ENCODE data around the gene DPAGT1. TPM values are rescaled to one million over a fixed set of nuclear protein-coding genes. Genes with fewer than 3 reads are reported as not detected.

DPAGT1 gene
- total RNA-seq, 2 experiments from 2014 or later = 43.2 to 56.1 TPM

GRCh38 chr11:119099711-119100110, 1.9 kb downstream of the DPAGT1 start:
- peak overlapping the region; percentile 40 for H3K27ac Mint-ChIP-seq
- ATAC-seq (ENCODE audit: low read depth) = no peak
- H3K4me3 Mint-ChIP-seq = peak overlapping the region; percentile 95
- H3K4me1 Mint-ChIP-seq = peaks cover 32% of the 10 kb centered on the region
- POLR2A ChIA-PET = interaction anchor here (0.7 to 1.2 kb wide), 5 partner anchors 9 to 179 kb away, joined by 3 to 6 read pairs (median 4); partner anchors contain the start of gene VPS11
- no peaks in the 10 kb centered on the region for H3K27me3 Mint-ChIP-seq
- H3K36me3 Mint-ChIP-seq = peaks cover 22% of the 10 kb centered on the region
- H3K9me3 Mint-ChIP-seq = no peaks in the 10 kb centered on the region
- no peak for DNase-seq

GRCh38 chr11:119095066-119095880, 6.4 kb downstream of the DPAGT1 start:
- no peaks in the 10 kb centered on the region for H3K27me3 Mint-ChIP-seq
- peaks cover 46% of the 10 kb centered on the region for H3K4me1 Mint-ChIP-seq
- H3K27ac Mint-ChIP-seq = peak overlapping the region; percentile 92
- H3K9me3 Mint-ChIP-seq = no peaks in the 10 kb centered on the region
- POLR2A ChIA-PET = interaction anchor here (0.5 to 5.9 kb wide), 35 partner anchors 10 to 868 kb away, joined by 3 to 108 read pairs (median 5); partner anchors contain the start of genes C2CD2L, CBL, DDX6 and HINFP
- peak overlapping the region; percentile 91 for H3K4me3 Mint-ChIP-seq
- peaks cover 38% of the 10 kb centered on the region for H3K36me3 Mint-ChIP-seq
- DNase-seq (peak; percentile 99), ATAC-seq (ENCODE audit: low read depth) (peak; percentile 80)

GRCh38 chr11:119094816-119095065, 6.9 kb downstream of the DPAGT1 start:
- ATAC-seq (ENCODE audit: low read depth) = peak; percentile 20
- Mint-ChIP-seq H3K27me3 (no peaks in the 10 kb centered on the region), H3K4me3 (peak overlapping the region; percentile 91), H3K27ac (peak overlapping the region; percentile 92), H3K9me3 (no peaks in the 10 kb centered on the region), H3K36me3 (peaks cover 38% of the 10 kb centered on the region), H3K4me1 (peaks cover 41% of the 10 kb centered on the region)
- no peak for DNase-seq
- POLR2A ChIA-PET = interaction anchor here (0.5 to 5.9 kb wide), 31 partner anchors 9 to 868 kb away, joined by 3 to 108 read pairs (median 5); partner anchors contain the start of genes C2CD2L, CBL, DDX6 and HINFP

GRCh38 chr11:119093942-119094815, 7.5 kb downstream of the DPAGT1 start:
- H3K4me3 Mint-ChIP-seq = peak overlapping the region; percentile 91
- ATAC-seq (ENCODE audit: low read depth) = peak; percentile 6
- DNase-seq = peak; percentile 68
- POLR2A ChIA-PET = interaction anchor here (0.5 to 5.9 kb wide), 29 partner anchors 9 to 867 kb away, joined by 3 to 108 read pairs (median 6); partner anchors contain the start of genes C2CD2L, CBL, DDX6 and HINFP
- H3K27ac Mint-ChIP-seq = peak overlapping the region; percentile 92
- H3K36me3 Mint-ChIP-seq = peaks cover 38% of the 10 kb centered on the region
- peaks cover 40% of the 10 kb centered on the region for H3K4me1 Mint-ChIP-seq
- H3K27me3 Mint-ChIP-seq = no peaks in the 10 kb centered on the region
- H3K9me3 Mint-ChIP-seq = no peaks in the 10 kb centered on the region

GRCh38 chr11:119092880-119093842, 8.5 kb downstream of the DPAGT1 start:
- no peak for DNase-seq
- Mint-ChIP-seq H3K4me1 (peaks cover 40% of the 10 kb centered on the region), H3K36me3 (peaks cover 33% of the 10 kb centered on the region), H3K27ac (peak overlapping the region; percentile 86), H3K27me3 (no peaks in the 10 kb centered on the region), H3K4me3 (peak overlapping the region; percentile 91), H3K9me3 (no peaks in the 10 kb centered on the region)
- no peak for ATAC-seq (ENCODE audit: low read depth)
- POLR2A ChIA-PET = interaction anchor here (0.6 to 5.9 kb wide), 10 partner anchors 8 to 154 kb away, joined by 3 to 108 read pairs (median 16); partner anchors contain the start of genes C2CD2L, DPAGT1, HMBS and HYOU1

- no peak for ATAC-seq (ENCODE audit: low read depth)
- peak overlapping the region; percentile 91 for H3K4me3 Mint-ChIP-seq
- H3K36me3 Mint-ChIP-seq = peaks cover 26% of the 10 kb centered on the region
- H3K27ac Mint-ChIP-seq = peak overlapping the region; percentile 86
- no peaks in the 10 kb centered on the region for H3K9me3 Mint-ChIP-seq
- H3K27me3 Mint-ChIP-seq = no peaks in the 10 kb centered on the region
- peaks cover 46% of the 10 kb centered on the region for H3K4me1 Mint-ChIP-seq
- POLR2A ChIA-PET = interaction anchor here (0.7 to 5.9 kb wide), 10 partner anchors 7 to 199 kb away, joined by 3 to 108 read pairs (median 5); partner anchors contain the start of genes C2CD2L, CBL, DPAGT1 and HMBS
- DNase-seq = no peak
These were observed 9.4 kb downstream of the DPAGT1 start for GRCh38 chr11:119091966-119092879.

- ATAC-seq (ENCODE audit: low read depth) (no peak), DNase-seq (no peak)
- POLR2A ChIA-PET = interaction anchor here (0.7 to 5.9 kb wide), 6 partner anchors 11 to 200 kb away, joined by 3 to 108 read pairs (median 7); partner anchors contain the start of genes C2CD2L, CBL, DPAGT1 and VPS11
- Mint-ChIP-seq H3K4me1 (peaks cover 42% of the 10 kb centered on the region), H3K36me3 (peaks cover 23% of the 10 kb centered on the region), H3K27me3 (no peaks in the 10 kb centered on the region), H3K27ac (no peak overlapping the region), H3K4me3 (no peak overlapping the region), H3K9me3 (no peaks in the 10 kb centered on the region)
These were observed 10.5 kb downstream of the DPAGT1 start for GRCh38 chr11:119091178-119091577.

- Mint-ChIP-seq H3K27me3 (no peaks in the 10 kb centered on the region), H3K4me1 (peaks cover 46% of the 10 kb centered on the region), H3K36me3 (peaks cover 20% of the 10 kb centered on the region), H3K27ac (no peak overlapping the region), H3K9me3 (no peaks in the 10 kb centered on the region), H3K4me3 (no peak overlapping the region)
- no peak for DNase-seq
- ATAC-seq (ENCODE audit: low read depth) = no peak
- POLR2A ChIA-PET = interaction anchor here (1.4 kb wide), 1 partner anchor 17 kb away, joined by 3 read pairs; the partner anchor contains the start of gene C2CD2L
These were observed 12.3 kb downstream of the DPAGT1 start for GRCh38 chr11:119089319-119089718.

- peak overlapping the region; percentile 32 for H3K27ac Mint-ChIP-seq
- H3K27me3 Mint-ChIP-seq = no peaks in the 10 kb centered on the region
- no peak overlapping the region for H3K4me3 Mint-ChIP-seq
- peaks cover 14% of the 10 kb centered on the region for H3K36me3 Mint-ChIP-seq
- H3K9me3 Mint-ChIP-seq = no peaks in the 10 kb centered on the region
- H3K4me1 Mint-ChIP-seq = peaks cover 46% of the 10 kb centered on the region
- ATAC-seq (ENCODE audit: low read depth) (no peak), DNase-seq (no peak)
- POLR2A ChIA-PET = interaction anchor here (0.6 kb wide), 1 partner anchor 195 kb away, joined by 6 read pairs; no protein-coding TSS in a partner anchor
These were observed 13.2 kb downstream of the DPAGT1 start for GRCh38 chr11:119088406-119088805.

- POLR2A ChIA-PET = interaction anchor here (4.2 kb wide), 1 partner anchor 7 kb away, joined by 83 read pairs; a partner anchor contains a TSS
- Mint-ChIP-seq H3K27ac (peak overlapping the region; percentile 32), H3K27me3 (no peaks in the 10 kb centered on the region), H3K36me3 (peaks cover 11% of the 10 kb centered on the region), H3K4me3 (peak overlapping the region; percentile 8), H3K4me1 (peaks cover 41% of the 10 kb centered on the region), H3K9me3 (no peaks in the 10 kb centered on the region)
- no peak for ATAC-seq (ENCODE audit: low read depth)
- DNase-seq = no peak
These were observed 13.9 kb downstream of the DPAGT1 start for GRCh38 chr11:119087747-119088241.

GRCh38 chr11:119087123-119087522, 14.5 kb downstream of the DPAGT1 start:
- H3K4me1 Mint-ChIP-seq = peaks cover 34% of the 10 kb centered on the region
- POLR2A ChIA-PET = interaction anchor here (0.6 to 4.2 kb wide), 5 partner anchors 8 to 82 kb away, joined by 6 to 83 read pairs (median 17); partner anchors contain the start of genes C2CD2L and VPS11
- DNase-seq (no peak), ATAC-seq (ENCODE audit: low read depth) (no peak)
- peaks cover 4% of the 10 kb centered on the region for H3K36me3 Mint-ChIP-seq
- H3K9me3 Mint-ChIP-seq = no peaks in the 10 kb centered on the region
- H3K4me3 Mint-ChIP-seq = no peak overlapping the region
- no peak overlapping the region for H3K27ac Mint-ChIP-seq
- no peaks in the 10 kb centered on the region for H3K27me3 Mint-ChIP-seq

All from activated naive CD8-positive, alpha-beta T cell treated with anti-CD3 and anti-CD28 coated beads, Interleukin-2, amount 10 ng/mL, durations not matched to agents 7 days and 5 days (primary cell).